Measurements from ENCODE around the gene NPTXR. TPM values are rescaled to one million over a fixed set of nuclear protein-coding genes. Genes with fewer than 3 reads are reported as not detected.

Gene NPTXR
- total and polyA plus RNA-seq, 2 donors (not counting 1 experiment from before 2014, with no cell fraction given) = 1.0 to 2.0 TPM

DNA sequence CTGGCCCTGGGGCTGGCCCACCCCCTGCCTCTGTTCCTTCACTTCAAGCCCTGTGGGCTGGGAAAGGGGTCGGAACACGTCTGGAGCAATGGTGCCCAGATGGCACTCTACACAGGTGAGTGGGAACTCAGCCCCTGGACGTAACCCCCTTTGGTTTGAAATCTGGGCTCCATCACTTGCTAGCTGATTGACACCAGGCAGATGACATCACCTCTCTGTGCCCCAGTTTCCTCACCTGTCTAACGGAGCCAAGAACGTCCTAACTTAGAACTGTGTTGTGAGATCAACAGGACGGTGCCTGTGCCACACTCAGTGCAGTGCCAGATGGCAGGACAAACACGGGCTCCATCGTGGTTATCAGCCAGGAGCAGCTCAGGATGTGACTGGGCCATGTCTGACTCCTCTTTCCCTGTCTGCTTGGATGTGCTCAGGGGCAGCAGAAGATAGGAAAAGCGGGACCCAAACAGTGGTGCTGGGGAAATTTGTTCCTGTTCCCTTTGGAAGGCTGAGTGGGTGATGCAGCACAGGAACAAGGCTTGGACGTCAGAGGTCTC lies 24.4 kb downstream of the NPTXR start:
- no peaks in the 10 kb centered on the region for H3K36me3 ChIP-seq (ENCODE audit: control insufficient read depth, insufficient read depth, low read length)
- no peak for TF ChIP-seq EZH2 (IDR thresholded peaks at IDR 0.05; ENCODE audit: low read length, missing control alignments)
- TF ChIP-seq, protein P1, sequence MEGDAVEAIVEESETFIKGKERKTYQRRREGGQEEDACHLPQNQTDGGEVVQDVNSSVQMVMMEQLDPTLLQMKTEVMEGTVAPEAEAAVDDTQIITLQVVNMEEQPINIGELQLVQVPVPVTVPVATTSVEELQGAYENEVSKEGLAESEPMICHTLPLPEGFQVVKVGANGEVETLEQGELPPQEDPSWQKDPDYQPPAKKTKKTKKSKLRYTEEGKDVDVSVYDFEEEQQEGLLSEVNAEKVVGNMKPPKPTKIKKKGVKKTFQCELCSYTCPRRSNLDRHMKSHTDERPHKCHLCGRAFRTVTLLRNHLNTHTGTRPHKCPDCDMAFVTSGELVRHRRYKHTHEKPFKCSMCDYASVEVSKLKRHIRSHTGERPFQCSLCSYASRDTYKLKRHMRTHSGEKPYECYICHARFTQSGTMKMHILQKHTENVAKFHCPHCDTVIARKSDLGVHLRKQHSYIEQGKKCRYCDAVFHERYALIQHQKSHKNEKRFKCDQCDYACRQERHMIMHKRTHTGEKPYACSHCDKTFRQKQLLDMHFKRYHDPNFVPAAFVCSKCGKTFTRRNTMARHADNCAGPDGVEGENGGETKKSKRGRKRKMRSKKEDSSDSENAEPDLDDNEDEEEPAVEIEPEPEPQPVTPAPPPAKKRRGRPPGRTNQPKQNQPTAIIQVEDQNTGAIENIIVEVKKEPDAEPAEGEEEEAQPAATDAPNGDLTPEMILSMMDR (conservative IDR thresholded peaks at IDR 0.05 in 1 of 2, IDR thresholded peaks at IDR 0.05 in 1 of 2; ENCODE audit: low read depth in 1 of 2, low read length in 2 of 2) = no peak
- H3K4me1 ChIP-seq (ENCODE audit: control insufficient read depth, extremely low read depth, insufficient read depth, low read length) = no peaks in the 10 kb centered on the region
- no peak overlapping the region for H3K4me3 ChIP-seq (replicated peaks in 1 of 4; ENCODE audit: control extremely low read depth in 1 of 4, insufficient read depth in 1 of 4, low read depth in 3 of 4, low read length in 4 of 4)
- H3K9ac ChIP-seq (ENCODE audit: insufficient read depth, low read length) = no peak overlapping the region
- H2AFZ ChIP-seq (ENCODE audit: low read length) = no peak overlapping the region
- H3K4me2 ChIP-seq (ENCODE audit: extremely low read depth, insufficient read depth, low read length) = no peak overlapping the region
- H3K79me2 ChIP-seq (ENCODE audit: control insufficient read depth, insufficient read depth, low read length) = no peaks in the 10 kb centered on the region
- peaks cover 1% of the 10 kb centered on the region for H4K20me1 ChIP-seq (ENCODE audit: control insufficient read depth, extremely low read depth, insufficient read depth, low read length)
- no peak for DNase-seq (ENCODE audit: low read depth in 2 of 2)
- peaks cover 12% of the 10 kb centered on the region for H3K27me3 ChIP-seq (ENCODE audit: control insufficient read depth, insufficient read depth, low read length)
- no peak overlapping the region for H3K27ac ChIP-seq (ENCODE audit: insufficient read depth, low read length)
- H3K9me3 ChIP-seq (ENCODE audit: control insufficient read depth, insufficient read depth, low read depth, low read length) = no peaks in the 10 kb centered on the region

DNA sequence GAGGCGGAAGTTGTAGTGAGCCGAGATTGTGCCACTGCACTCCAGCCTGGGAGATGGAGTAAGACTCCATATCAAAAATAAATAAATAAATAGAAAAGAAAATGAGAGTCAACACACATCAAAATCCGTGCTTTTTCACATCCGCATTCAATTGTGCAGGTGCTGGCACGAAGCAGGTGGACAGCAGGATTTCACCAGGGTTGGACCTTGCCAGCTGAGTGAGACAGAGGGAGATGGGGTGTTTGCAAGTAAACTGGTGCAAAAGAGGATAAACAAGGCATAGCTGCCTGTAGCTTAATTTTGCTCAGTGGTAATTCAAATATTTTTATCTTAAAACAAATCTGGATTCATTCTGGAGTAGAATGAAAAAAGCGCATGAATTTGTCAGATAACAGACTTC lies 26.6 kb downstream of the NPTXR start:
- Histone ChIP-seq H3K36me3 (ENCODE audit: control insufficient read depth, insufficient read depth, low read length) (no peaks in the 10 kb centered on the region), H3K27me3 (ENCODE audit: control insufficient read depth, insufficient read depth, low read length) (peaks cover 12% of the 10 kb centered on the region), H3K9me3 (ENCODE audit: control insufficient read depth, insufficient read depth, low read depth, low read length) (no peaks in the 10 kb centered on the region), H3K27ac (ENCODE audit: insufficient read depth, low read length) (no peak overlapping the region), H3K9ac (ENCODE audit: insufficient read depth, low read length) (no peak overlapping the region), H3K4me3 (replicated peaks in 1 of 4; ENCODE audit: control extremely low read depth in 1 of 4, insufficient read depth in 1 of 4, low read depth in 3 of 4, low read length in 4 of 4) (no peak overlapping the region), H3K79me2 (ENCODE audit: control insufficient read depth, insufficient read depth, low read length) (no peaks in the 10 kb centered on the region), H2AFZ (ENCODE audit: low read length) (no peak overlapping the region), H4K20me1 (ENCODE audit: control insufficient read depth, extremely low read depth, insufficient read depth, low read length) (peaks cover 1% of the 10 kb centered on the region), H3K4me2 (ENCODE audit: extremely low read depth, insufficient read depth, low read length) (no peak overlapping the region), H3K4me1 (ENCODE audit: control insufficient read depth, extremely low read depth, insufficient read depth, low read length) (no peaks in the 10 kb centered on the region)
- no peak for DNase-seq (ENCODE audit: low read depth in 2 of 2)
- TF ChIP-seq, protein P1 (conservative IDR thresholded peaks at IDR 0.05 in 1 of 2, IDR thresholded peaks at IDR 0.05 in 1 of 2; ENCODE audit: low read depth in 1 of 2, low read length in 2 of 2) = no peak
- TF ChIP-seq EZH2 (IDR thresholded peaks at IDR 0.05; ENCODE audit: low read length, missing control alignments) = no peak

DNA sequence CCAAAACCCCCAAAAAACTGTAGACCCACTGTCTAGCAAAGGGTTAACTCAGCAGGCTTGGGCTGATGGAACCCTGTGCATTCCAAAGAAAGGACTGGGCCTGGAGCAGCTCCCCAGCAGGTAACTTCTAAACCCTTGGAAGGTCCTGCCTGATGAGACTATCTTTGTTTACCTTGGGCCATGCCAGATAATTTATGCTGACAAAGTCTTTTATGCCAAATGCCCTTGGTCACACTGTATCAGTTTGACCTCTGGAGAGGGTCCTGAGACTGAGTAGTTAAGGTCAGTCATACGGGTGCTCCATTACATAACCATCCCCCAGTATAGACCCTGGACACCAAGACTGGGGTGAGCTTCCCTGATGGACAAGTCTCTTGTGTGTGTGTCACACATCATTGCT lies 28.0 kb downstream of the NPTXR start:
- no peaks in the 10 kb centered on the region for H3K9me3 ChIP-seq (ENCODE audit: control insufficient read depth, insufficient read depth, low read depth, low read length)
- H2AFZ ChIP-seq (ENCODE audit: low read length) = no peak overlapping the region
- peaks cover 12% of the 10 kb centered on the region for H3K27me3 ChIP-seq (ENCODE audit: control insufficient read depth, insufficient read depth, low read length)
- H3K27ac ChIP-seq (ENCODE audit: insufficient read depth, low read length) = no peak overlapping the region
- DNase-seq (ENCODE audit: low read depth in 2 of 2) = no peak
- H4K20me1 ChIP-seq (ENCODE audit: control insufficient read depth, extremely low read depth, insufficient read depth, low read length) = peaks cover 1% of the 10 kb centered on the region
- TF ChIP-seq, protein P1 (conservative IDR thresholded peaks at IDR 0.05 in 1 of 2, IDR thresholded peaks at IDR 0.05 in 1 of 2; ENCODE audit: low read depth in 1 of 2, low read length in 2 of 2) = no peak
- TF ChIP-seq EZH2 (IDR thresholded peaks at IDR 0.05; ENCODE audit: low read length, missing control alignments) = no peak
- H3K4me2 ChIP-seq (ENCODE audit: extremely low read depth, insufficient read depth, low read length) = no peak overlapping the region
- no peaks in the 10 kb centered on the region for H3K4me1 ChIP-seq (ENCODE audit: control insufficient read depth, extremely low read depth, insufficient read depth, low read length)
- H3K36me3 ChIP-seq (ENCODE audit: control insufficient read depth, insufficient read depth, low read length) = no peaks in the 10 kb centered on the region
- no peak overlapping the region for H3K4me3 ChIP-seq (replicated peaks in 1 of 4; ENCODE audit: control extremely low read depth in 1 of 4, insufficient read depth in 1 of 4, low read depth in 3 of 4, low read length in 4 of 4)
- H3K9ac ChIP-seq (ENCODE audit: insufficient read depth, low read length) = no peak overlapping the region
- no peaks in the 10 kb centered on the region for H3K79me2 ChIP-seq (ENCODE audit: control insufficient read depth, insufficient read depth, low read length)
